B cell (primary cell): ENCODE measurements around the gene ST6GAL2. TPM values are rescaled to one million over a fixed set of nuclear protein-coding genes. Genes with fewer than 3 reads are reported as not detected.

Experiments used
- ATAC-seq: fragments of 200-7000 bp; cut with Tn5 transposase; one replicate; pipeline ENCODE4 v1.10.0; 2021; ENCODE audit warnings: low read depth, mild to moderate bottlenecking, moderate number of reproducible peaks, moderate library complexity
- CTCF ChIA-PET: fragments of 350-600 bp; sonication (Branson Sonifier 250); formaldehyde crosslinking; loops from one replicate; lab custom pipeline; 2021; ENCODE audit warnings: antibody characterized with exemption, inconsistent platforms; lab: Charles Lee
- POLR2A ChIA-PET: fragments of 350-600 bp; sonication (Branson Sonifier 250); formaldehyde crosslinking; loops from one replicate; lab custom pipeline; 2021; ENCODE audit warnings: antibody characterized with exemption; lab: Charles Lee
- DNase-seq: peaks from one replicate; pipeline ENCODE4 v3.0.0; 2013
- H2AFZ ChIP-seq: 2 replicates; pipeline ENCODE4 v1.6.1; 2012; ENCODE audit warnings: mild to moderate bottlenecking, low read depth, low read length; ENCODE audit not compliant: insufficient read depth, poor library complexity, severe bottlenecking
- H3K27ac ChIP-seq, 2 donors: 1 replicate in 1 of 2; 2 replicates in 1 of 2; pipeline ENCODE4 v1.5.1; 2012 to 2013; ENCODE audit warnings: low read length in 2 of 2, mild to moderate bottlenecking in 2 of 2, moderate library complexity in 1 of 2
- H3K27me3 ChIP-seq, 4 experiments: fragments of 200-600 bp in 1 of 4; sonication (generic) in 1 of 4; replicated peaks in 1 of 4; 1 replicate in 2 of 4; 2 replicates in 2 of 4; pipeline versions ENCODE4 v1.6.1 to v1.7.0; 2013 to 2016; ENCODE audit warnings: low read length in 3 of 4, mild to moderate bottlenecking in 2 of 4, mixed read lengths in 1 of 4, moderate library complexity in 1 of 4; ENCODE audit not compliant: insufficient read depth in 4 of 4, control insufficient read depth in 3 of 4; ENCODE audit errors: control extremely low read depth in 1 of 4
- H3K36me3 ChIP-seq, 2 experiments: replicated peaks in 1 of 2; 1 replicate in 1 of 2; 2 replicates in 1 of 2; pipeline versions ENCODE4 v1.6.1 to v1.7.1; 2013; ENCODE audit warnings: low read length in 1 of 2; ENCODE audit not compliant: insufficient read depth in 2 of 2, control insufficient read depth in 1 of 2; ENCODE audit errors: control extremely low read depth in 1 of 2, extremely low read depth in 1 of 2
- H3K4me1 ChIP-seq, 2 donors: fragments of 200-600 bp in 1 of 2; sonication (generic) in 1 of 2; 1 replicate in 1 of 2; 2 replicates in 1 of 2; pipeline versions ENCODE4 v1.5.1 to v1.6.1; 2013 to 2017; ENCODE audit warnings: low read length in 2 of 2; ENCODE audit not compliant: control insufficient read depth in 2 of 2, insufficient read depth in 2 of 2
- H3K4me2 ChIP-seq: replicated peaks from 2 replicates; pipeline ENCODE3; 2012; ENCODE audit warnings: mild to moderate bottlenecking, low read depth, low read length; ENCODE audit not compliant: poor library complexity, severe bottlenecking
- H3K4me3 ChIP-seq, 5 experiments: fragments of 200-600 bp in 1 of 5; sonication (generic) in 1 of 5; 1 replicate in 3 of 5; 2 replicates in 2 of 5; pipeline versions ENCODE4 v1.5.1 to v1.7.0; 2011 to 2016; ENCODE audit warnings: low read length in 4 of 5, mild to moderate bottlenecking in 4 of 5, low read depth in 2 of 5, control low read depth in 1 of 5, moderate library complexity in 1 of 5; ENCODE audit not compliant: insufficient read depth in 1 of 5; ENCODE audit errors: control extremely low read depth in 1 of 5, extremely low read depth in 1 of 5
- H3K79me2 ChIP-seq: fragments of 200-600 bp; sonication (generic); one replicate; pipeline ENCODE4 v1.6.0; 2016; ENCODE audit warnings: low read length; ENCODE audit not compliant: control insufficient read depth, insufficient read depth
- H3K9ac ChIP-seq: fragments of 200-600 bp; sonication (generic); 2 replicates; pipeline ENCODE4 v1.6.1; 2017; ENCODE audit warnings: mild to moderate bottlenecking, low read length, moderate library complexity
- H3K9me3 ChIP-seq, 3 donors: one replicate each; pipeline versions ENCODE4 v1.6.1 to v1.7.1; 2013; ENCODE audit warnings: low read length in 2 of 3; ENCODE audit not compliant: control insufficient read depth in 2 of 3, insufficient read depth in 1 of 3; ENCODE audit errors: control extremely low read depth in 1 of 3
- H4K20me1 ChIP-seq: 2 replicates; pipeline ENCODE4 v1.6.0; 2012; ENCODE audit warnings: mild to moderate bottlenecking, low read length; ENCODE audit not compliant: insufficient read depth, control insufficient read depth, poor library complexity, severe bottlenecking
- H3K27ac Mint-ChIP-seq: one replicate; pipeline ENCODE4 v1.8.0; 2021; ENCODE audit warnings: mixed read lengths
- H3K27me3 Mint-ChIP-seq: one replicate; pipeline ENCODE4 v1.8.0; 2021; ENCODE audit warnings: mixed read lengths
- H3K4me1 Mint-ChIP-seq: one replicate; pipeline ENCODE4 v1.8.0; 2021; ENCODE audit warnings: mixed read lengths
- H3K4me3 Mint-ChIP-seq: one replicate; pipeline ENCODE4 v1.8.0; 2021; ENCODE audit warnings: mixed read lengths
- H3K9me3 Mint-ChIP-seq: one replicate; pipeline ENCODE4 v1.8.0; 2022; ENCODE audit warnings: mixed read lengths; ENCODE audit not compliant: insufficient read depth
- CTCF ChIP-seq: fragments of 200-600 bp; IDR thresholded peaks from one replicate; pipeline ENCODE4 v1.8.0; 2022; ENCODE audit warnings: antibody characterized with exemption, mild to moderate bottlenecking
- EZH2 ChIP-seq: IDR thresholded peaks from 2 replicates; pipeline ENCODE4 v1.6.1; 2012; ENCODE audit warnings: borderline replicate concordance, low read depth, mild to moderate bottlenecking, moderate library complexity, low read length; ENCODE audit not compliant: insufficient read depth, poor library complexity, severe bottlenecking
- WGBS: methylation state at CpG from one replicate; pipeline ENCODE4 v1.1.5; 2013; ENCODE audit warnings: missing lambda C conversion rate; ENCODE audit not compliant: insufficient coverage; 5-methylcytosine and 5-hydroxymethylcytosine counted together
- intact Hi-C: fragments of 100-400 bp; cut with micrococcal nuclease; formaldehyde crosslinking; loops from one replicate; pipeline ENCODE4 v1.10.0; 2022
- polyA plus RNA-seq: library from polyadenylated mRNA; depleted of rRNA; stranded (reverse); fragments of >200 nt; gene quantifications from 2 replicates; pipeline ENCODE4 v1.2.3, GENCODE V29; 2012
- total RNA-seq, 2 donors: library from RNA; stranded (reverse); fragments of 120-200 nt in 1 of 2; gene quantifications; 1 replicate in 1 of 2; 2 replicates in 1 of 2; pipeline versions ENCODE4 v1.2.3 to v1.2.4, GENCODE V29; 2013 to 2022

ST6GAL2 gene
- total and polyA plus RNA-seq, 2 donors (not counting 1 experiment from before 2014, with no cell fraction given) = not detected

GRCh38 chr2:106830191-106830590, 55.8 kb downstream of the ST6GAL2 start:
- Histone ChIP-seq H3K9me3 (no peaks in the 10 kb centered on the region), H3K4me1 (no peaks in the 10 kb centered on the region), H2AFZ (no peak overlapping the region), H3K27ac (no peak overlapping the region), H3K9ac (no peak overlapping the region), H3K79me2 (no peaks in the 10 kb centered on the region), H3K27me3 (no peaks in the 10 kb centered on the region), H3K4me3 (no peak overlapping the region), H3K36me3 (no peaks in the 10 kb centered on the region), H3K4me2 (no peak overlapping the region), H4K20me1 (no peaks in the 10 kb centered on the region)
- TF ChIP-seq EZH2 = no peak
- TF ChIP-seq CTCF = no peak
- H3K4me3 Mint-ChIP-seq = no peak overlapping the region
- WGBS = 95% methylated on average over 6 of the region's 7 CpGs
- H3K9me3 Mint-ChIP-seq = peaks cover under 1% of the 10 kb centered on the region
- H3K27ac Mint-ChIP-seq = no peak overlapping the region
- intact Hi-C loops = no loop called here
- ChIA-PET CTCF (no interaction called here), POLR2A (no interaction called here)
- no peaks in the 10 kb centered on the region for H3K4me1 Mint-ChIP-seq
- no peaks in the 10 kb centered on the region for H3K27me3 Mint-ChIP-seq
- DNase-seq = no peak
- no peak for ATAC-seq

- H3K27me3 Mint-ChIP-seq = no peaks in the 10 kb centered on the region
- Histone ChIP-seq H3K27me3 (no peaks in the 10 kb centered on the region), H3K79me2 (no peaks in the 10 kb centered on the region), H2AFZ (no peak overlapping the region), H3K9ac (no peak overlapping the region), H3K36me3 (no peaks in the 10 kb centered on the region), H3K27ac (no peak overlapping the region), H3K4me2 (no peak overlapping the region), H3K4me1 (no peaks in the 10 kb centered on the region), H4K20me1 (no peaks in the 10 kb centered on the region), H3K4me3 (no peak overlapping the region), H3K9me3 (peaks cover 0 to 3% (median 0%) of the 10 kb centered on the region in 3 donors)
- ChIA-PET CTCF (no interaction called here), POLR2A (no interaction called here)
- no peak overlapping the region for H3K27ac Mint-ChIP-seq
- H3K4me3 Mint-ChIP-seq = no peak overlapping the region
- ATAC-seq = no peak
- peaks cover 1% of the 10 kb centered on the region for H3K9me3 Mint-ChIP-seq
- no peak for TF ChIP-seq CTCF
- no peak for TF ChIP-seq EZH2
- DNase-seq = no peak
- H3K4me1 Mint-ChIP-seq = no peaks in the 10 kb centered on the region
- intact Hi-C loops = no loop called here
Measured at GRCh38 chr2:106828119-106828518, 57.8 kb downstream of the ST6GAL2 start.
